Esophagus muscularis mucosa (tissue), 4 donors: ENCODE data around the gene MYL5. TPM values are rescaled to one million over a fixed set of nuclear protein-coding genes. Genes with fewer than 3 reads are reported as not detected.

Experiments
- DNase-seq: peaks from one replicate; pipeline ENCODE4 v3.0.0-alpha.2; 2017; ENCODE audit errors: extremely low spot score
- H3K27ac ChIP-seq, 4 donors: fragments of 200-600 bp; sonication (generic); replicated peaks in 1 of 4; 1 replicate in 3 of 4; 2 replicates in 1 of 4; pipeline ENCODE4 v1.5.1; 2016 to 2019; ENCODE audit warnings: mild to moderate bottlenecking in 1 of 4
- H3K27me3 ChIP-seq, 4 donors: fragments of 200-600 bp; sonication (generic); one replicate each; pipeline versions ENCODE4 v1.5.1 to v1.6.0; 2016 to 2019
- H3K36me3 ChIP-seq, 4 donors: fragments of 200-600 bp; sonication (generic); one replicate each; pipeline ENCODE4 v1.5.1; 2016 to 2019
- H3K4me1 ChIP-seq, 4 donors: fragments of 200-600 bp; sonication (generic); one replicate each; pipeline ENCODE4 v1.5.1; 2016 to 2019
- H3K4me3 ChIP-seq, 4 donors: fragments of 200-600 bp; sonication (generic); 1 replicate in 2 of 4; 2 replicates in 2 of 4; pipeline ENCODE4 v1.5.1; 2016 to 2019; ENCODE audit warnings: mild to moderate bottlenecking in 4 of 4, moderate library complexity in 1 of 4
- H3K9me3 ChIP-seq, 4 donors: fragments of 200-600 bp; sonication (generic); 1 replicate in 3 of 4; 2 replicates in 1 of 4; pipeline ENCODE4 v1.5.1; 2016 to 2019
- EP300 ChIP-seq: sonication (generic); formaldehyde crosslinking; IDR thresholded peaks from one replicate; pipeline ENCODE4 v1.6.1; 2017; ENCODE audit warnings: antibody characterized with exemption
- POLR2A ChIP-seq: fragments of 450-650 bp; IDR thresholded peaks from one replicate; pipeline ENCODE4 v1.6.1; 2017; ENCODE audit warnings: antibody characterized with exemption, moderate library complexity, mild to moderate bottlenecking, low read depth
- POLR2AphosphoS5 ChIP-seq, 2 donors: sonication (generic); formaldehyde crosslinking; IDR thresholded peaks; one replicate each; pipeline ENCODE4 v1.6.1; 2017; ENCODE audit warnings: antibody characterized with exemption in 2 of 2
- WGBS: methylation state at CpG from one replicate; pipeline ENCODE4 v1.1.5; 2018; 5-methylcytosine and 5-hydroxymethylcytosine counted together
- intact Hi-C: fragments of 100-400 bp; cut with DNase I; formaldehyde crosslinking; loops from one replicate; pipeline ENCODE4 v1.15.1; 2023
- total RNA-seq, 4 donors: library from RNA; depleted of rRNA; stranded (reverse); fragments of >200 nt; gene quantifications; one replicate each; pipeline versions ENCODE4 v1.1.0 to v1.2.1, GENCODE V29; 2016
- TF ChIP-seq, protein P1 (sequence below), 3 experiments: fragments of 200-600 bp in 2 of 3; fragments of 450-650 bp in 1 of 3; sonication (generic) in 2 of 3; IDR thresholded peaks; one replicate each; pipeline ENCODE4 v1.5.1; 2017 to 2019; ENCODE audit warnings: antibody characterized with exemption in 3 of 3, mild to moderate bottlenecking in 2 of 3, moderate library complexity in 1 of 3

The MYL5 gene
- total RNA-seq, 4 donors from 2014 or later: 7.9 to 9.9 (median 9.6) TPM

GRCh38 chr4:706834-707598, 32.7 kb downstream of the MYL5 start:
- H3K4me3 ChIP-seq: peak overlapping the region; percentile 76 to 98 (median 98)
- TF ChIP-seq POLR2AphosphoS5 (IDR thresholded peaks at IDR 0.05): no peak
- TF ChIP-seq, protein P1, sequence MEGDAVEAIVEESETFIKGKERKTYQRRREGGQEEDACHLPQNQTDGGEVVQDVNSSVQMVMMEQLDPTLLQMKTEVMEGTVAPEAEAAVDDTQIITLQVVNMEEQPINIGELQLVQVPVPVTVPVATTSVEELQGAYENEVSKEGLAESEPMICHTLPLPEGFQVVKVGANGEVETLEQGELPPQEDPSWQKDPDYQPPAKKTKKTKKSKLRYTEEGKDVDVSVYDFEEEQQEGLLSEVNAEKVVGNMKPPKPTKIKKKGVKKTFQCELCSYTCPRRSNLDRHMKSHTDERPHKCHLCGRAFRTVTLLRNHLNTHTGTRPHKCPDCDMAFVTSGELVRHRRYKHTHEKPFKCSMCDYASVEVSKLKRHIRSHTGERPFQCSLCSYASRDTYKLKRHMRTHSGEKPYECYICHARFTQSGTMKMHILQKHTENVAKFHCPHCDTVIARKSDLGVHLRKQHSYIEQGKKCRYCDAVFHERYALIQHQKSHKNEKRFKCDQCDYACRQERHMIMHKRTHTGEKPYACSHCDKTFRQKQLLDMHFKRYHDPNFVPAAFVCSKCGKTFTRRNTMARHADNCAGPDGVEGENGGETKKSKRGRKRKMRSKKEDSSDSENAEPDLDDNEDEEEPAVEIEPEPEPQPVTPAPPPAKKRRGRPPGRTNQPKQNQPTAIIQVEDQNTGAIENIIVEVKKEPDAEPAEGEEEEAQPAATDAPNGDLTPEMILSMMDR (IDR thresholded peaks at IDR 0.05): no peak
- TF ChIP-seq EP300: no peak
- TF ChIP-seq POLR2A: no peak
- peak overlapping the region in 3 of 4 donors; percentile 16 to 89 (median 30) for H3K27ac ChIP-seq
- H3K36me3 ChIP-seq: no peaks in the 10 kb centered on the region
- intact Hi-C loops: no loop called here
- H3K9me3 ChIP-seq: no peaks in the 10 kb centered on the region
- H3K4me1 ChIP-seq: peaks cover 23 to 51% (median 48%) of the 10 kb centered on the region in 4 donors
- DNase-seq: no peak
- H3K27me3 ChIP-seq: no peaks in the 10 kb centered on the region
- WGBS: 54% methylated on average over 12 of the region's 21 CpGs

DNA sequence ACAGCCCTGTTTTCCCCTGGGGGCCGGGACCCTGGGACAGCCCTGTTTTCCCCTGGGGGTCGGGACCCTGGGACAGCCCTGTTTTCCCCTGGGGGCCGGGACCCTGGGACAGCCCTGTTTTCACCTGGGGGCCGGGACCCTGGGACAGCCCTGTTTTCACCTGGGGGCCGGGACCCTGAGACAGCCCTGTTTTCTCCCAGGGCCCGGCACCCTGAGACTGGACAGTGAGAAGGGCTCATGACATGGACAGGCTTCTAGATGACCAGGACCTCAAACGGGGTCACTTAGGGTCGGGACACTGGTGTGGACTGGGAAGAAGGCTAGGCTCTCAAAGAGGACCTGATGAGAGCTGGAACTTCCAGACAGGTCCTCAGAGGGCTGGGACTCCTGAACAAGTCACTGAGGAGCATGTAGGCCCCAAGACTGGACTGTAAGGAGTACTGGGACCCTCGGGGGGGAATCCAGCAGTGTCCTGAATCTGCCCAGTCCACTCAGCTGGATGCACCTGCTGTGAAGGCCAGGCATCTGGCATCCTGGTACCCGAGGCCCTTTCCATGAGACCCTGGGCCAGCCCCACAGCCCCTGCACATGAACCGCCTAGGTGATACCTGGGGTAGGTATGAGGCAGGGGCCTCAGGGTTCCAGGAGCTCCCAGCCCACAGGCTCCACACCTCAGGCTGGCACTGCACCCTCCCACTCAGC, 33.7 kb downstream of the MYL5 start:
- WGBS: 68% methylated on average over 3 of the region's 11 CpGs
- intact Hi-C loops: no loop called here

GRCh38 chr4:708631-708933, 34.2 kb downstream of the MYL5 start:
- Histone ChIP-seq H3K27me3 (no peaks in the 10 kb centered on the region), H3K36me3 (no peaks in the 10 kb centered on the region), H3K27ac (no peak overlapping the region), H3K4me3 (peak overlapping the region in 1 of 4 donors; percentile 8), H3K4me1 (peaks cover 23 to 52% (median 49%) of the 10 kb centered on the region in 4 donors), H3K9me3 (no peaks in the 10 kb centered on the region)
- intact Hi-C loops: no loop called here
- no peak for DNase-seq
- no peak for TF ChIP-seq POLR2AphosphoS5 (IDR thresholded peaks at IDR 0.05)
- TF ChIP-seq POLR2A: no peak
- TF ChIP-seq, protein P1 (IDR thresholded peaks at IDR 0.05): no peak
- TF ChIP-seq EP300: no peak
- 86% methylated on average over 6 of the region's 6 CpGs for WGBS

More for the DNA sequence above, 33.7 kb downstream of the MYL5 start:
- TF ChIP-seq, protein P1 (IDR thresholded peaks at IDR 0.05): no peak
- no peak for TF ChIP-seq POLR2AphosphoS5 (IDR thresholded peaks at IDR 0.05)
- no peak for TF ChIP-seq POLR2A
- TF ChIP-seq EP300: no peak
- Histone ChIP-seq H3K9me3 (no peaks in the 10 kb centered on the region), H3K27me3 (no peaks in the 10 kb centered on the region), H3K4me3 (peak overlapping the region in 3 of 4 donors; percentile 8 to 98 (median 97)), H3K27ac (no peak overlapping the region), H3K36me3 (no peaks in the 10 kb centered on the region), H3K4me1 (peaks cover 23 to 52% (median 49%) of the 10 kb centered on the region in 4 donors)
- DNase-seq: no peak

DNA sequence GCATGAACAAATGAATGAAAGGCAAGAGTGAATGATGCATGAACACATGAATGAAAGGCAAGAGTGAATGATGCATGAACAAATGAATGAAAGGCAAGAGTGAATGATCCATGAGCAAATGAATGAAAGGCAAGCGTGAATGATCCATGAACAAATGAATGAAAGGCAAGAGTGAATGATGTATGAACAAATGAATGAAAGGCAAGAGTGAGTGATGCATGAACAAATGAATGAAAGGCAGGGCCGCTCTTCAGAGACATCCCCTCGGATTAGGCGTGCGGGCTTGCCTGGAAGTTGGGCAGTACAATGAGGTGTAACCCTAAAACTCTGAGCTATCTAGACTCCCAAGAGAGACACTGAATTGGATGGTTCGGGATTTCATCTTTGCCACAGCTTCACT, 35.0 kb downstream of the MYL5 start:
- WGBS: 95% methylated on average over 6 of the region's 6 CpGs
- TF ChIP-seq EP300: no peak
- TF ChIP-seq, protein P1 (IDR thresholded peaks at IDR 0.05): no peak
- no peak for TF ChIP-seq POLR2A
- TF ChIP-seq POLR2AphosphoS5 (IDR thresholded peaks at IDR 0.05): no peak

More for the DNA sequence above, 35.0 kb downstream of the MYL5 start:
- no peak for DNase-seq
- intact Hi-C loops: no loop called here
- Histone ChIP-seq H3K4me3 (no peak overlapping the region), H3K27ac (no peak overlapping the region), H3K36me3 (peaks cover 0 to 5% (median 3%) of the 10 kb centered on the region in 4 donors), H3K4me1 (peaks cover 23 to 56% (median 49%) of the 10 kb centered on the region in 4 donors), H3K27me3 (no peaks in the 10 kb centered on the region), H3K9me3 (no peaks in the 10 kb centered on the region)
